Lower leg skin (tissue), 4 donors: ENCODE data around the gene HMHB1. TPM values are rescaled to one million over a fixed set of nuclear protein-coding genes. Genes with fewer than 3 reads are reported as not detected.

ENCODE experiments used
- DNase-seq, 2 donors: peaks; one replicate each; pipeline ENCODE4 v3.0.0-alpha.2; 2019; ENCODE audit warnings: low spot score in 2 of 2
- H3K4me3 ChIP-seq: fragments of 200-600 bp; sonication (generic); 2 replicates; pipeline ENCODE4 v1.5.1; 2017; ENCODE audit warnings: mild to moderate bottlenecking, low read depth; ENCODE audit not compliant: poor library complexity, severe bottlenecking
- POLR2A ChIP-seq, 2 donors: fragments of 450-650 bp; IDR thresholded peaks; one replicate each; pipeline ENCODE4 v1.6.1; 2016 to 2017; ENCODE audit warnings: antibody characterized with exemption in 2 of 2, mild to moderate bottlenecking in 1 of 2, moderate library complexity in 1 of 2
- WGBS, 2 donors: methylation state at CpG; one replicate each; pipeline ENCODE4 v1.1.5; 2018; 5-methylcytosine and 5-hydroxymethylcytosine counted together
- intact Hi-C: fragments of 100-400 bp; cut with DNase I; formaldehyde crosslinking; loops from one replicate; pipeline ENCODE4 v1.15.0; 2023; ENCODE audit warnings: low total_unique reads
- total RNA-seq, 4 donors: library from RNA; depleted of rRNA; stranded (reverse); fragments of >200 nt; gene quantifications; one replicate each; pipeline ENCODE4 v1.1.0, GENCODE V29; 2016
- TF ChIP-seq, protein P1 (sequence below), 3 donors: fragments of 450-650 bp; IDR thresholded peaks; one replicate each; pipeline ENCODE4 v1.5.1; 2016; ENCODE audit warnings: antibody characterized with exemption in 3 of 3, mild to moderate bottlenecking in 3 of 3, moderate library complexity in 2 of 3

The HMHB1 gene
- total RNA-seq, 4 donors from 2014 or later: not detected

GRCh38 chr5:143781993-143782520 lies 29.9 kb upstream of the HMHB1 start:
- WGBS, 2 donors: 32 to 43% methylated on average over 2 of the region's 2 CpGs
- intact Hi-C loops: no loop called here
- H3K4me3 ChIP-seq: no peak overlapping the region
- DNase-seq: no peak
- TF ChIP-seq, protein P1, sequence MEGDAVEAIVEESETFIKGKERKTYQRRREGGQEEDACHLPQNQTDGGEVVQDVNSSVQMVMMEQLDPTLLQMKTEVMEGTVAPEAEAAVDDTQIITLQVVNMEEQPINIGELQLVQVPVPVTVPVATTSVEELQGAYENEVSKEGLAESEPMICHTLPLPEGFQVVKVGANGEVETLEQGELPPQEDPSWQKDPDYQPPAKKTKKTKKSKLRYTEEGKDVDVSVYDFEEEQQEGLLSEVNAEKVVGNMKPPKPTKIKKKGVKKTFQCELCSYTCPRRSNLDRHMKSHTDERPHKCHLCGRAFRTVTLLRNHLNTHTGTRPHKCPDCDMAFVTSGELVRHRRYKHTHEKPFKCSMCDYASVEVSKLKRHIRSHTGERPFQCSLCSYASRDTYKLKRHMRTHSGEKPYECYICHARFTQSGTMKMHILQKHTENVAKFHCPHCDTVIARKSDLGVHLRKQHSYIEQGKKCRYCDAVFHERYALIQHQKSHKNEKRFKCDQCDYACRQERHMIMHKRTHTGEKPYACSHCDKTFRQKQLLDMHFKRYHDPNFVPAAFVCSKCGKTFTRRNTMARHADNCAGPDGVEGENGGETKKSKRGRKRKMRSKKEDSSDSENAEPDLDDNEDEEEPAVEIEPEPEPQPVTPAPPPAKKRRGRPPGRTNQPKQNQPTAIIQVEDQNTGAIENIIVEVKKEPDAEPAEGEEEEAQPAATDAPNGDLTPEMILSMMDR (IDR thresholded peaks at IDR 0.05): no peak
- no peak for TF ChIP-seq POLR2A (IDR thresholded peaks at IDR 0.05)

DNA sequence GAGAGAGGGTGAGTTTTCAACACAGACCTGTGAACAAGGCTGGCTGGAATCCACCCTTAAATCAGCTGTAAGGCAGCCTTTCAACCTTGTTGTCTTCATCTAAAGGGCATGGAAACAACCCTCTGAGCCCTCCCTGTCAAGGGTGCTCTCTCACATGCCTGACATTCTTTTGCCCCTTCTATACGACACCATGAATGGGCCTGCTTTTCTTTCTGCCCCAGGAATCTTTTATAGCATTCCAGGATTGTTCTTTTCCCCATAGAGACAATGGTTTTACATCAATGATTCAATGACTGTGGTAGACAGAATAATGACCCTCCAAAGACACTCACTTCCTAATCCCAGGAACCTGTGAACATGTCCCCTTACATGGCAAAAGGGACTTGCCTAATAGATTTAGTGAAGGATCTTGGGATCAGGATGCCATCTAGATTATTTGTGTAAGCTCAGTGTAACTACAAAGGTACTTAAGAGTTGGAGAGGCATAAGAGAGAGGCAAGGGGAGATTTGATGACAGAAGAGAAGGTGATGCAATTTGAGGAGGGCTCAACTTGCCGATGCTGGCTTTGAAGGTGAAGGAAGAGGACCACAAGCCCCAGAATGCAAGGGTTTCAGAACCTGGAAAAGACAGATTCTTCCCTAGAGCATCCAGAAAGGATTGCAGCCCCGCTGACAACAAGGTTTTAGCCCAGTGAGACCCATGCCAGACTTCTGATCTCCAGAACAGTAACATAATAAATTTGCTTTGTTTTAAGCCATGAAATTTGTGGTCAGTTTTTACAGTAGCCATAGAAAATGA lies 29.2 kb upstream of the HMHB1 start:
- no peak for TF ChIP-seq POLR2A (IDR thresholded peaks at IDR 0.05)
- TF ChIP-seq, protein P1 (IDR thresholded peaks at IDR 0.05): no peak
- intact Hi-C loops: no loop called here
- no peak overlapping the region for H3K4me3 ChIP-seq
- WGBS, 2 donors: 51 to 64% methylated on average over 3 of the region's 3 CpGs
- no peak for DNase-seq

DNA sequence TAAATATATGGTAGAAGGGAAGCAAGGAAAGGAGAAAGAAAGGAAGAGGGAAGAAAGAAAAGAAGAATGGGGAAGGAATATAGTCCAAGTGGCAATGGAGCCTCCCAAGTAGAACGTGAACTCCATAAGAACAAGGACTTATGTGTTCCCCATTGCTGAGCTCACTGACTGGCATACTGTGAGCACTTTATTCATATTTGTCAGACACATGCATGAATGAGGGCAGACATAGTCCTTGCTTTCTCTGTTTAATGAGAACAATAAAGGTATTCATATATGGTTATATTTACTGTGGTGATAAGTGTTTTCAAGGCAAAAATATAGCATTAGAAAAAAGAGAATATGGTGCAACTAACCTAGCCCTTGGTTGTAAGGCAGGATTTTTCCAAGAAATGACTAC lies 23.6 kb upstream of the HMHB1 start:
- WGBS, 2 donors: 77 to 88% methylated on average over 1 of the region's 1 CpG
- no peak for DNase-seq
- no peak for TF ChIP-seq POLR2A (IDR thresholded peaks at IDR 0.05)
- TF ChIP-seq, protein P1 (IDR thresholded peaks at IDR 0.05): no peak

DNA sequence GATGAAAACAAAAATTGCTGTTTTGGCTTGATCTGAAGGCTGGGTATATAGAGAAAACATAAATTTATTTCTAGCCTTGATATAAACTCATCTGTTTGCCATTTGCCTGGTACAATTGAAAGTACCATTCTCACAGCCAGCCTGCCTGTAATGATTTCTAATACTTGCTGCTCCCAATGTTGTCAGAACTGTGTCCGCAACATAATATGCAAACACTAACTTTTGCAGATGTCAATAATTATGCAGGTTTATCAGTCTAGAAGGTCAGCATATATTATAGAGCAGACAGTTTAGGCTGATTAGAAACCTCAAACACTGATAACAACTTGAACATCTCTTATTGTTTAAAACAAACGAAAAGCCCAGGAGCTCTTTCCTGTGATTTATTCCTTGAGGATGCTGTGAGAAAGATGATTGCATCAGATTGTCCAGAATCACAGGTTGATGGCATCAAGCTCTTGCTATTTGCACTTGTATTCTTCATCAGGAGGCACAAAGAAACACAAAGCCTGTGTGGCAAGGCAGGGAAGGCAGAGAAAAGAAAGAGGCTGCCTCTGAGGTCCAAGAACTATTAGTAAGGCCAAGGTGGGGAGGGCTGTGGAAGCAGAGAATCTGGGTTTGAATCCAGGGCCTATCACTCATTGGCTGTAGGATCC lies 21.4 kb upstream of the HMHB1 start:
- intact Hi-C loops: no loop called here
- WGBS, 2 donors: 83 to 92% methylated on average over 2 of the region's 2 CpGs
- TF ChIP-seq POLR2A (IDR thresholded peaks at IDR 0.05): no peak
- TF ChIP-seq, protein P1 (IDR thresholded peaks at IDR 0.05): no peak
- no peak for DNase-seq
- no peak overlapping the region for H3K4me3 ChIP-seq

More for the DNA sequence above, 23.6 kb upstream of the HMHB1 start:
- intact Hi-C loops: no loop called here
- H3K4me3 ChIP-seq: no peak overlapping the region

DNA sequence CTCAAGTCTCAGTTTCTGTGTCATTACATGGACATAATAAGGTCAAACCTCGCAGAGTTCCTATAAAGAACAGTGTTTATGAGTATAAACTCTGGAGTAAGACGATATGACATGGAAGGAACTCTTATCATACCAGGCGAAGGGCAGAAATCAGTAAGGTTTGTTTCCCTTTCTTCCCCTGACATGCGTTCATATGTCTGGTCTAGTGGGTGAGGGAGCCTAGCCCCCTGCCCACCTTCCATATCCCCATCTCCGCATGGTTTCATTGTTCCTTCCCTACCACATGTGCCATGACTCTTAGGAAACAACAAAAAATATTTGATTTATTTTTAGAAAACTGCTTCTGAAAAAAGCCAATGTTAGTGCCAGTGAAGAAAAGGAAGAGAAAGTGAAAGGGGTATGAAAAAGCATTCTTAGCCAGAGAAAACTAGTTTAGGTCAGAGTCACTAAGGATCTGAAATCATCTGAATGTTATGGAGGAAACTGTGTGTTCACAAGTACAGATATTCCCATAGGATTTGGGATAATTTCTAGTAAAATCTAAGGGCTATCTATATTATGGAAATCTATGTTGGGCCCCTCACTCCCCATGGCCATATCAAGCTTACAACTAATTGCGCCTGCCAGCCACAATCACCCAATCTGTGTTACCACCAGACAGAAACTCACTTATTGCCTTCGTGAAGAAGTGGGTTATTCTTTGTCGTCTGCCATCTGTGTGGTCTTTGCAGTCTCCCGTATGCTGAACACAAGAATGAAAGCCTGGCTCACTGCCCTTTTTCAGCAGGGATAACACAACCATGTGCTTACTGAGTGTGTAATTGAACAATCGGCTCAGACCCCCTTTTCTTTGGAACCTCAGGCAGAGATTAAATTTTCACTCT lies 19.9 kb upstream of the HMHB1 start:
- intact Hi-C loops: no loop called here
- no peak for TF ChIP-seq POLR2A (IDR thresholded peaks at IDR 0.05)
- TF ChIP-seq, protein P1 (IDR thresholded peaks at IDR 0.05): no peak
- DNase-seq: no peak
- WGBS, 2 donors: 68 to 69% methylated on average over 10 of the region's 10 CpGs
- H3K4me3 ChIP-seq: no peak overlapping the region
